GM19324 (cell line): ENCODE measurements around the gene DDX39B.
A peak's percentile ranks its signal among the peaks of the same experiment; 100 is the strongest.
"Not testable (repeated sequence)": the region's sequence is repeated elsewhere in the genome, so short reads cannot be mapped to it uniquely, and the experiment has no call there.

Experiments used
- ATAC-seq: cut with Tn5 transposase; IDR thresholded peaks from one replicate; pipeline ENCODE4 v1.9.1; 2021; ENCODE audit warnings: mild to moderate bottlenecking, moderate library complexity; ENCODE audit not compliant: unreplicated experiment, low FRiP score

The DDX39B gene

DNA sequence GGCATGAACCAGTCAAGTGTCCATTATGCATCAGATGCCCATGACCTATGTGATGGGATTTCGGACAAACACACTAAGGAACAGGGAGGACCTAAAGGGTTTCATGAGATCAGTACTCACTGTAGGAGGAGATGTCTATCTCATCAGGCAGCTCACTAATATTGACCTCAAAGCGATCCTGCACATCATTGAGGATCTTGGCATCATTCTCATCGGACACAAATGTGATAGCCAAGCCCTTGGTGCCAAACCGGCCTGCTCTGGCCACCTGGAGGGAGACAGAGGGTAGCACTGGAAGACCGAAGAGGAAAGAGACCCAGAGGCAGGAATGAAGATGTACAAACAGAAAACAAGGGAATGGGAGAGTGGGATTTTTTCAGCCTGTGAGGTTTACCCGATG is 11.1 kb downstream of the DDX39B start:
- no peak for ATAC-seq

DNA sequence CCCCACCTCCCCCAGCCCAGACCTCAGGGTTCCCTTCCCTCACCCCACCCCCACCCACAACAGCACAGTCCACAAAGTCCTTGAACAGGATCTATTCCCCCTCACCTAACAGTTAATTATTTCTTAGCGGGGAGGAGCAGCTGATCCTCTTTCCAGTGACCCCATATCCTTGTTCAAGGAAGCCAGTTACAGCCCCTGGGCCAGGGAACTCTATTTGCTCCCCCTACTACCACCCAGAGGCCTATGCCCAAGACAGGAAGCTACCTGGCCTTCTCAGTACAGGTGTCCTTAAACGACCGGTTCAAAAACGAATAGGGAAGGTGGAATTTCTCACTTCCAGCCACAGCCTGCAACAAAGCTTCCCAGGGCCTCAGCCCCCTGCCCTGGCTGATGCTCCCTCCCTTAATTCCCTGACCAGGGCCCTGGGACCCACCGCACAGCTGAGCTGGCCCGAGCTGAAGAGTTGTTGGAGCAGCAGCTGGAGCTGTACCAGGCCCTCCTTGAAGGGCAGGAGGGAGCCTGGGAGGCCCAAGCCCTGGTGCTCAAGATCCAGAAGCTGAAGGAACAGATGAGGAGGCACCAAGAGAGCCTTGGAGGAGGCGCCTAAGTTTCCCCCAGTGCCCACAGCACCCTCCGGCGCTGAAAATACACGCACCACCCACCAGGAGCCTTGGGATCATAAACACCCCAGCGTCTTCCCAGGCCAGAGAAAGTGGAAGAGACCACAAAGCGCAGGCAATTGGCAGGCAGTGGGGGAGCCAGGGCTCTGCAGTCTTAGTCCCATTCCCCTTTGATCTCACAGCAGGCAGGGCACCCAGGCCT is 12.3 kb downstream of the DDX39B start:
- ATAC-seq = no peak

DNA sequence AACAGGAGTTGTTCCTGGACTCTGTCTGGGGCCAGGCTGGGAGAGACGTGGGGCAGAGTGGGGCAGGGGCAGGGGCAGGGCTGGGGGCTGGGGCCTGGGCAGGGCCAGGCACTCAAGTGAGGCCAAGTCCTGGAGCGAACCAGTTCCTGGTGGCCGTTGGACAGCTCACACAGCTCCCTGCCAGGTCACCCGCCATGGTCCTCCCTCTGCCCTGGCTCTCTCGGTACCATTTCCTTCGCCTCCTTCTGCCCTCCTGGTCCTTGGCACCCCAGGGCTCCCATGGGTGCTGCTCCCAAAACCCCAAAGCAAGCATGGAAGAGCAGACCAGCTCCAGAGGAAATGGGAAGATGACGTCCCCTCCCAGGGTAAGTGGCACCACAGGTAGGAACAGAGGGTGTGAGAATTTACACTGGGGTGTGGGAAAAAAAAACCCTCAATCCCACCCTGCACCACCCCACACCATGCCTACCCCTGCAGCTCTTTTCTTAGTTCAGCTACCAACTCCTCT is 12.9 kb downstream of the DDX39B start, which contains the start of gene MCCD1:
TSS of gene MCCD1 (plus strand) at position 142 of the 508 bp plus-strand sequence. CDS start at position 195, 53 bp downstream.
- no peak for ATAC-seq

DNA sequence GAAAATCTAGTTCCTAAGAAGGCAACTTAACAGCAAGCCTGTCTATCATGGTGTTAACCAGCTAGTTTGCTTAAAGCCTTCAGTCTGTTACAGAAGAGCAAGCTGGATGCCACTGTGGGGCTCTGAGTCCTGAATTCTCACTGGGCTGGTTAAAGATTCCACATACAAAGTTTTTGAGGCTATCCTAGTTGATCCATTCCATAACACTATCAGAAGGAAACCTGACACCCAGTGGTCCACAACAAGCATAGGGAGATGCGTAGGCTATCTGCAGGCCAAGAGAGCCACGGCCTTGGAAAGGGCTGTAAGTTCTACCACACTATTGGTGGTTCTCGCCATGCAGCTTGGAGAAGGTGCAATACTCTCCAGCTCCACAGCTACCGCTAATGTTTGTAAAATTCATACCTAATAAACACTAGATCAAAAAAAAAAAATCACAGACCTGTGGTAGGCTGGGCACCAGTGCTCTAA is 13.5 kb downstream of the DDX39B start:
- ATAC-seq = no peak

DNA sequence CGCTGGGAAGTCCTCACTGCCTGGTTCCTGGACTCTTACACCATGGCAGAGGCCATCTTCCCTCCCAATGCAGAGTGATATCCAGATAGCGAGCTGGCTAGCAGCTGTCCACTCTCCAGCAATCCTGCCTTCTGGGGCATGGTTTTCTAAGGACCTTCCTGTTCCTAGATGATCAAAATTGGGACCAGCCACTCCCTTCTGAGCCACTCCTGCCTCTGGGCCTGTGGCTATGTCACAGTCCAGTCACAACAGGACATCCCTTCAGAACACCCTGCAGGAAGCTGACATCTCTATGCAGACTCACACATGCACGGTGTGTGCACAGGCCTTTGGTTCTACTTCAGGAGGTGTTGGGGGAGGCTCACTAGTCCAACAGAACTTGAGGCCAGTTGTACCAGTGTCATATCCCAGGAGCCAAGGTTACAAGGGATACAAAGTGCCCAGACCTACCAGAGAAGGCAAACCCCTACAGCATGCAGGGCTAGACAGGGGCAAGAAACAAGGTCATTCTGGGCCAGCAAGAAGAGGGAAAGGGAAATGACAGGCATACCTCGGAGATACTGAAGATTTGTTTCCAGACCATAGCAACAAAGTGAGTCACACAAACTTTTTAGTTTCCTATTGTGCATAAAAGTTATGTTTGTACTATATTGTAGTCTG is 15.7 kb downstream of the DDX39B start:
- no peak for ATAC-seq

DNA sequence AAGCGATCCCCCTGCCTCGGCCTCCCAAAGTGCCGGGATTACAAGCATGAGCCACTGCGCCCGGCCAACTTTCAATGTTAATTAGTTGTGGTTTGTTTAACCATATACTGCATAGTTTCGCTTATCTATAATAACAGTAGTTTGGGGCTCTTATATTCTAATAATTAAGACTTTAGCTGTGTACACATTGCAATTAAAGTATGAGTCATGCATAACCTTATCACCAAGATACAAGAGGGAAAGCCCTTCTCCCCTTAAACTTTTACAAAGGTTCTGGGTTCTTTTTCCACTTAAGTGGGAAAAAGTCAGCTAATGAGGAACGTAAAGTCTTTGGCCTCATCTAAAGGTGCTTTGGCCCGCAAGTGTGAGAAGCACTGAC is 16.3 kb downstream of the DDX39B start:
- ATAC-seq = no peak

DNA sequence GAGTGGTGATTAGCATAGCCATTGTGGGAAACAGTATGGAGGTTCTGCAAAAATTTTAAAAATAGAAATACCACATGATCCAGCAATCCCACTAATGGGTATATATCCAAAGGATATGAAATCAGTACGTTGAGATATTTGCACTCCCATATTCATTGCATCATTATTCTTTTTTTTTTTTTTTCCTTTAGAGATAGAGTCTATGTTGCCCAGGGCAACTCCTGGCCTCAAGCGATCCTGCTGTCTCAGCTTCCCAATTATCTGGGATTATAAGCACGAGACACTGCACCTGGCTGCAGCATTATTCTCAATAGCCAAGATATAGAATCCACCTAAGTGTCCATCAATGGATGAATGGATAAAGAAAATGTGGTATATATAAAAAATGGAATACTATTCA is 20.0 kb downstream of the DDX39B start:
- ATAC-seq = no peak

DNA sequence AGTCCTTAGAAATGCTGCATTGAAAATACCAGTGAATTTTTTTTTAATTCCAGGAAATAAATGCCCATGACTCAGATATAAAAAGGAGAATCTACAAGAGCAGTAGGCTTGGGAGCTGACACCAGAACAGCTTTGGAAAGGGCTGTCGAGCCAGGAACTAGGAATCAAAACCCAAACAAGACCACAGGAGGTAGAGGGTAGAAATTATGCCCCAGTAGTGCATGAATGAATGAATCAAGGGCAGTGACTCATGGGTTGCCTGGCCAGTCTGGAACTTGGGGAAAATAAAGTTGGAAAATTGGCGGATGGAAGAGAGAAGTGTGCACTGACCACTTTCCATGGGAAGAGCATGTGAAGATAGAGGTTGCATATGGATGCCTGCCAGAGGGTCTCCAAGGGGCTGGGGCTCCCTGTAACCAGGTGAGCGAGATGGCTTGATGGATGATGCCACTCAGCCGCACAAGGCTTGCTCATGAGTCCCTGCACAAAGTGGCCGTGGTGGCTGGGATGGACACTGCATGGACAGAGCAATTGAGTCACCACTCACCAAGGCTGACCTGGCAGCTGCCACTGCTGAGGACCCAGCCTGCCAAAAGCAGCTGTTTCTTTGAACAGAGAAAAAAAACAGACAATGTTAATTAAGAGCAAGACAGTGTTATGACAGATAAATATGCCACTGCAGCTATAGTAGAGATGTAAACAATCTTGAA is 28.2 kb downstream of the DDX39B start:
- ATAC-seq = no peak

DNA sequence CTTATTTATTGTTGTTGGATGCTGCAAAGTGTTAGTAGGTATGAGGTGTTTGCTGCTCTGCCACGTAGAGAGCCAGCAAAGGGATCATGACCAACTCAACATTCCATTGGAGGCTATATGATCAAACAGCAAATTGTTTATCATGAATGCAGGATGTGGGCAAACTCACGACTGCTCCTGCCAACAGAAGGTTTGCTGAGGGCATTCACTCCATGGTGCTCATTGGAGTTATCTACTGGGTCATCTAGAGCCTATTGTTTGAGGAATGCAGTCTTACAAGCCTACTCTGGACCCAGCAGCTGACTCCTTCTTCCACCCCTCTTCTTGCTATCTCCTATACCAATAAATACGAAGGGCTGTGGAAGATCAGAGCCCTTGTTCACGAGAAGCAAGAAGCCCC is 31.8 kb downstream of the DDX39B start:
- no peak for ATAC-seq

DNA sequence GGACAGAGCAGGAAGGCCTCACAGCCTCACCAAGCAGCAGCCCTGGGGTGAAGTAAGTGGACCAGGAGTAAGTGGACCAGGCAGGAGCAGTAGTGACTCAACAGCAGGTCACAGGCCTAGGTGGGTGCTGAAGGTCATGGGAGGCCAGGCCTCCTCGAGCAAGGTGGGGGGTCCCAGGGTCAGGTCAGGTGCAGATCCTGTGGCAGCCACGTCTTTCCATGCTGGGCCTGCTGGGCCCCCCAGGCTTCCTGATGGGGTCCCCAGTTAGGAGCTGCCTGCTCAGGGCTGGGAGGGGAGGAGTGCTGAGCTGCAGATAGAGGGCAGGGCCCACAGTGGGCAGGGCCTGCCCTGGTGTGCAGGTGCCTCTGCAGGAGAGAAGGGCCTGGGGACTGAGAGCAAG is 32.8 kb downstream of the DDX39B start:
- not testable (repeated sequence) for ATAC-seq

DNA sequence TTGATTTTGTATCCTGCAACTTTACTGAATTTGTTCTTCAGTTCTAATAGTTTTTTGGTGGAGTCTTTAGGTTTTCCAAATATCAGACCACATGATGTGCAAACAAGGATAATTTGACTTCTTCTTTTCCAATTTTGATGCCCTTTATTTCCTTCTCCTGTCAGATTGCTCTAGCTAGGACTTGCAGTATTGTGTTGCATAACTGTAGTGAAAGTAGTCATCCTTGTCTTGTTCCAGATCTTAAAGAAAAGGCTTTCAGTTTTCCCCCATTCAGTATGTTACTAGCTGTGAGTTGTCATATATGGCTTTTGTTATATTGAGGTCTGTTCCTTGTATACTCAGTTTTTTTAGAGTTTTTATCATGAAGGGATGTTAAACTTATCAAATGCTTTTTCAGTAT is 39.2 kb downstream of the DDX39B start:
- no peak for ATAC-seq

DNA sequence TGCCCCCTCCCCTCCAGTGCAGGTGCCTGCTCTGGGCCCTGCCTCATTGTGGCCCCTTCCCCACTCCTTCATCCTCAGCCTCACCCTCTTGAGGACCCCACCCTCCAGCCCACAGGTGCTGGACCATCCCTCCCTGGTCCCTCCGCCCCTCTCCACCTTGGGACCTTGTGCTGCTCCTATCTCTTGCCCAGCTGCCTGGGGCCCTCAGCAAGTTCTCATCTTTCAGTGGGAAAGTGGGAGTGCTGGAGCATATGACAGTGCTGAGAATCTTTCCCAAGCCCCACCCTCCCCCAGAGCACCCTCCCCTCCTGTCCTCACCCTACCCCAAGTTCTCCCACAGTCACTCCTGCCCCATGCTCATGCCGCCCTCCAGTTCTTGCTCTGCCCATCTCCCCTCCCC is 42.2 kb downstream of the DDX39B start:
- ATAC-seq = not testable (repeated sequence)

DNA sequence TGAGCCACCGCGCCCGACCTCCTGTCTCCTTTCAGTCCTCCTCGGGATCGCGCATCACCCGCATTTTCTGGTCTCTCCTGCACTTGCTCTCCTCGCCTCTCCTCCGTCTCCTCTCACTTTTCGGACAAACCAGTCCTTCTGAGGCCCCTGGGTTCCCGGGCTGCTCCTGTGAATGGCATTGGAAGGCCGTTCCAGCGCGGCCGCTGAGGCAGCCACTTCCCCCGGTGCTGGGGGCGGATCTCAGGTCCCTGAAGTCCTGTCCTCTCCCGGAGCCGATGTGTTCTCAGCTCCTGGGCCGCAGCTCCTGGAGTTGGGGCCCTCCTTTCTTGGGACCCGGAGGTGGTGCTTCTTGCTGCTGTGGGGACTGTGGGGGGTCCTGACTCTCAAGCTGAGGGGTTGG is 43.1 kb downstream of the DDX39B start:
- no peak for ATAC-seq

DNA sequence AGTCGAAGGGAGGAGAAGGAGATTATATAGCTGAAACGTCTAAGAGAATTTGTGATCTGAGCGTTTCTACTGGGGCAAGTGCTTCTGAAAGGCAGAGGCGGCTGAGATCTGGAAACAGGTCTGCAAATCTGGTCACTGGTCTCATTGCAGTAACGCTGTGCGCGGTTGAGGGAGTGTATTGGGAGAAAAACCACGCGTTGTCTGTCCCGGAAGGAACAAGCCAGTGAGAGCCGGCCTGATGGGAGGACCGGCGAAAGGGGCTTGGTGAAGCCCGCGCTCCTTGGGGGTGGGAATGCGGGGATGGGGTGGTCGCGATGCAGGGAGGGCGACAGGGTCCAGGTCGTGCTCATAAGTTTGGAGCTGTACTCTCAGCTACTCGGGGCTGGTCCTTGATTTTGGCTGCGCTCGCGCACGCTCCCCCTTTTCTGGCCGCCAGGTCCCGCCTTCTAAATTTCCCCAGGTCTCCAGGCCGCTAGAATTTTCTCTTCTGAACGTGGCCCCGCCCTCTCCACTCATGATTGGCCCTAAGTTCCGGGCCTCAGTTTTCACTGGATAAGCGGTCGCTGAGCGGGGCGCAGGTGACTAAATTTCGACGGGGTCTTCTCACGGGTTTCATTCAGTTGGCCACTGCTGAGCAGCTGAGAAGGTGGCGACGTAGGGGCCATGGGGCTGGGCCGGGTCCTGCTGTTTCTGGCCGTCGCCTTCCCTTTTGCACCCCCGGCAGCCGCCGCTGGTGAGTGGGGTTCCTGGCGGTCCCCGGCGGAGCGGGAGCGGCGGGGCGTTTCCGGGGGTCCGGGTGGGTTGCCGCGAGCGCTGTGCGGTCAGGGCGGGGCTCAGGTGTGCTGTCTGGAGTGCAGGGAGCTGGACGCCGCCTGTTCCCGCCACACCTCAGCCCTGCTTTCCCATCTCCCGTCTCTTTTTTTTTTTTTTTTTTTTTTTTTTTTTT is 44.0 kb downstream of the DDX39B start, which contains the start of gene MICB:
TSS of gene MICB (plus strand) at position 615 of the 946 bp plus-strand sequence. CDS start at position 664, 49 bp downstream.
- peak; percentile 56 for ATAC-seq

DNA sequence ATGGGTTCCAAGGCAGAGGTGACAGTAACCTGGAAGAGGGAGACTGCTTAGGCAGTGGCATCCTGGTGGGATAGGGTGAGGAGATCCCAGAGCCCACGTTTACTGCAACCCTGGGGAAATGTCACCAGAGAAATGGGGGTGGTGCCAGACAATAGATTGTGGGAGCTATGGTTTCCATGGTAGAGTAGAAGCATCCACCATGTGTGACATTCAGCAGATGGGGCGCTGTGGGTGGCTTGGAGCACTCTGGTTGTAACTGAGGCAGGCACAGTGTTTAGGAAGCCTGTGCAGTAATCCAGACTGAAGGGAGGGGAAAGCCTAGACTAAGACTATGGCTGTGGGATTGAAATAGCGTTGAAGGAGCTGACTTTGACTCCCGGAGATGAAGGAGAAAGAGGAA is 45.0 kb downstream of the DDX39B start:
- ATAC-seq = not testable (repeated sequence)

DNA sequence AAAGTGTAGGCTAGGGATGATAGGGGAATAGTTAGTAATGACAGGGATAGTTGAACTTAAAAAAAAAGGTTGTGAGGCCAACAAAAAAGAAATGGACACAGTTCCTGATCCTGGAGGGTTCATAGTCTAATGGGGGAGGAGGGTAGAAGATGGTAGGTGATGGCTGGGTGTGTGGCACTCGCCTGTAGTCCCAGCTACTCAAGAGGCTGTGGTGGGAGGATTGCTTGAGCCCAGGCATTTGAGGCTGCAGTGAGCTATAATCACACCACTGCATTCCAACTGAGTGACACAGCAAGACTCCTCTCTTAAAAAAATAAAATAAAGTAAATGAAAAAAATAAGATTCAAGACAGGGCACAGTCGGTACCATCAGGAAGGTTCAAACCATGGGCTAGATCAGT is 46.2 kb downstream of the DDX39B start:
- ATAC-seq = no peak

DNA sequence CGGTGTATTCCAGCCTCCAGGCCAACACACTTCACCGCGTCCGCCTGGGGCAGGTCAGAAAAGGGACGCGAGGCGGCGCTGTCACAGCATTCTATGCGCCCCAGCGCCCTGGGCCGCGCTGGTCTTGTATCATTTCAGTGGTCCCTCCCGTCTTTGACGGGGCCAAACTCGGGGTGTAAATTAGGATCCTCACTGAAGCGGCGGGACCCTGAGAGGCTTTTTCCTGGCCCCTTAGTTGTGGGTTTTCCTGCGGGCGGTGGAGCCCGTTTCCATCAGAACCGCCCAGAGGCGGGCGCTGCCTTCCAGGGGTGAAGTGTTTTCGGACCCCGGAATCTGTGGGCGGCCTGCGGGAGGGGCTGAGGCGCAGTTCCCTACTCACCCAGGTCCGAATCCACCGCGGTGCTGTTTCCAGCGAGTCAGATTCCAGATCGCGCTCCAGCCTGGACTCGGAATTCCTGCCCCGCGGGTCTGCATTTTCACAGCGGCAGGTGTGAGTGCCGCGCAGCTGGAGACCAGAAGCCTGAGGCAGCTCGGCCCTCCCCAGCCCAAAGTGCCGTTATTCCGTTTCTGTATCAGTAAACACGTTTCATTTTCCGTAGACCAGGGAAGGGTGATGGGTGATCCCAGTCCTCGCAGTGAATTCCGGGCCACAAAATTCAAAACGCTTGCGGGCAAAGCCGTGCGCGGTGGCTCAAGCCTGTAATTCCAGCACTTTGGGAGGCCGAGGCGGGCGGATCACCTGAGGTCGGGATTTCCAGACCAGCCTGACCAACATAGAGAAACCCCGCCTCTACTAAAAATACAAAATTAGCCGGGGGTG is 47.7 kb downstream of the DDX39B start:
- ATAC-seq = peak; percentile 51

DNA sequence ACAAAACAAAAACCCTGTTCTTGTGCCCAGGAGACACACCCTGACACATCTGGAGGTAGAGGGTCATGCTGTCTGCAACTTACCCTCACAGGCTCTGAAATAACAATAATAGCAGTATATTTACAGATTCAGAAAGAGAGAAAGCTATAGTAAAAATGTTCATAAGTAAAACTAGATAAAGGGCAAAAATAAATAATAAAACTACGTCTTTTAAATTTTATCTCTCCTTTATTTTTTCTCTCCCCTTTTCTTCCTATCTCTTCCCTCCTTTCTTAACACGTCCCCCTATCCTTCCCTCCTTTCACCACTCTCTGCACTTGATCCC is 48.3 kb downstream of the DDX39B start:
- ATAC-seq = not testable (repeated sequence)
